SK-N-MC (cell line): ENCODE data around the gene USP33.

Experiments
- EZH2 ChIP-seq: fragments of 200-600 bp; sonication (generic); IDR thresholded peaks from one replicate; pipeline ENCODE4 v1.6.1; 2017; ENCODE audit warnings: antibody characterized with exemption
- FOXP2 ChIP-seq: optimal IDR thresholded peaks from 2 replicates; pipeline ENCODE3; 2011; ENCODE audit warnings: mild to moderate bottlenecking, moderate library complexity; ENCODE audit not compliant: insufficient read depth; ENCODE audit errors: extremely low read length, control extremely low read depth
- POLR2AphosphoS5 ChIP-seq: IDR thresholded peaks from 2 replicates; pipeline ENCODE4 v1.6.1; 2012; ENCODE audit warnings: mild to moderate bottlenecking, low read depth, low read length, borderline replicate concordance

GRCh38 chr1:77655431-77655974 is 104.1 kb downstream of the USP33 start:
- TF ChIP-seq POLR2AphosphoS5 = no peak
- no peak for TF ChIP-seq EZH2
- TF ChIP-seq FOXP2 = no peak
